GM12878 (cell line): ENCODE measurements around the gene RANBP9. TPM values are rescaled to one million over a fixed set of nuclear protein-coding genes. Genes with fewer than 3 reads are reported as not detected.

Source experiments
- ATAC-seq: fragments of 200-7000 bp; cut with Tn5 transposase; 3 replicates; pipeline ENCODE4 v1.9.1; 2020; ENCODE audit warnings: mild to moderate bottlenecking, moderate library complexity
- BruUV-seq: library from RNA; stranded (reverse); fragments of 400-500 nt; replicated peaks from 2 replicates; lab custom pipeline; 2021; lab: Mats Ljungman, UMichigan
- CTCF ChIA-PET: fragments of 300-600 bp; sonication (Branson Sonifier 250); formaldehyde crosslinking; extraction: SDS; loops from one replicate; lab custom pipeline; 2021; ENCODE audit warnings: inconsistent platforms; lab: Yijun Ruan, JAX
- POLR2A ChIA-PET: fragments of 350-600 bp; formaldehyde crosslinking; extraction: SDS; loops from one replicate; lab custom pipeline; 2021; ENCODE audit warnings: inconsistent platforms; lab: Charles Lee
- RAD21 ChIA-PET: fragments of 300-600 bp; sonication (Branson Sonifier 250); formaldehyde crosslinking; loops from one replicate; lab custom pipeline; 2023; ENCODE audit warnings: antibody characterized with exemption; ENCODE audit not compliant: unreplicated experiment; lab: Charles Lee
- SMC1A ChIA-PET: fragments of 300-600 bp; sonication (Branson Sonifier 250); formaldehyde crosslinking; loops from one replicate; lab custom pipeline; 2023; ENCODE audit not compliant: unreplicated experiment, uncharacterized antibody; lab: Charles Lee
- DNase-seq: peaks from one replicate; pipeline ENCODE4 v3.0.0-alpha.2; 2011; ENCODE audit warnings: low read depth, low spot score
- FAIRE-seq: peaks from 3 replicates; lab custom pipeline; 2011; peaks lifted over from hg19 to GRCh38; lab: Jason Lieb, UNC
- H2AFZ ChIP-seq: 2 replicates; pipeline ENCODE4 v1.6.0; 2011; ENCODE audit warnings: low read depth, low read length, control low read depth; ENCODE audit not compliant: control insufficient read depth
- H3K27ac ChIP-seq: 2 replicates; pipeline ENCODE4 v1.5.1; 2011; ENCODE audit warnings: control low read depth; ENCODE audit not compliant: control insufficient read depth, insufficient read depth
- H3K27me3 ChIP-seq, 2 experiments: replicated peaks in 1 of 2; 2 replicates each; pipeline versions ENCODE4 v1.6.0 to v1.6.1; 2011; ENCODE audit warnings: low read length in 1 of 2; ENCODE audit not compliant: control insufficient read depth in 2 of 2, insufficient read depth in 2 of 2
- H3K36me3 ChIP-seq, 2 experiments: 2 replicates each; pipeline ENCODE4 v1.5.1; 2011; ENCODE audit warnings: low read length in 1 of 2; ENCODE audit not compliant: control insufficient read depth in 2 of 2, insufficient read depth in 2 of 2
- H3K4me1 ChIP-seq: 2 replicates; pipeline ENCODE4 v1.6.1; 2011; ENCODE audit warnings: mild to moderate bottlenecking, low read length, moderate library complexity, mixed read lengths; ENCODE audit not compliant: control insufficient read depth, insufficient read depth
- H3K4me2 ChIP-seq: 2 replicates; pipeline ENCODE4 v1.6.0; 2011; ENCODE audit warnings: control low read depth; ENCODE audit not compliant: control insufficient read depth, insufficient read depth
- H3K4me3 ChIP-seq: fragments of 200-600 bp; sonication (generic); 2 replicates; pipeline ENCODE4 v1.5.1; 2016
- H3K79me2 ChIP-seq: 2 replicates; pipeline ENCODE4 v1.6.0; 2011; ENCODE audit warnings: low read length; ENCODE audit not compliant: control insufficient read depth, insufficient read depth
- H3K9ac ChIP-seq: 2 replicates; pipeline ENCODE4 v1.8.0; 2011; ENCODE audit warnings: low read length, control low read depth, mixed read lengths; ENCODE audit not compliant: control insufficient read depth, insufficient read depth
- H3K9me3 ChIP-seq: replicated peaks from 3 replicates; pipeline ENCODE4 v1.5.1; 2011; ENCODE audit warnings: mild to moderate bottlenecking, low read length; ENCODE audit not compliant: control insufficient read depth, insufficient read depth
- H4K20me1 ChIP-seq: 2 replicates; pipeline ENCODE4 v1.6.0; 2011; ENCODE audit not compliant: control insufficient read depth, insufficient read depth
- ATF7 ChIP-seq: fragments of 450-650 bp; IDR thresholded peaks from 2 replicates; pipeline ENCODE4 v1.6.1; 2016; ENCODE audit warnings: low read depth, mild to moderate bottlenecking
- CBFB ChIP-seq: IDR thresholded peaks from 2 replicates; pipeline ENCODE4 v1.6.1; 2016; ENCODE audit warnings: antibody characterized with exemption, low read depth
- ELK1 ChIP-seq: IDR thresholded peaks from 2 replicates; pipeline ENCODE4 v1.6.1; 2012; ENCODE audit warnings: low read depth, low read length, improper control_type of control experiment
- IRF4 ChIP-seq: IDR thresholded peaks from 2 replicates; pipeline ENCODE4 v1.6.1; 2011; ENCODE audit warnings: low read depth, low read length
- KLF5 ChIP-seq: fragments of 450-650 bp; IDR thresholded peaks from 2 replicates; pipeline ENCODE4 v1.6.1; 2014; ENCODE audit warnings: mild to moderate bottlenecking; ENCODE audit not compliant: partially characterized antibody
- NFIC ChIP-seq: IDR thresholded peaks from 2 replicates; pipeline ENCODE4 v1.6.1; 2012; ENCODE audit warnings: low read depth, mild to moderate bottlenecking, inconsistent platforms, low read length, moderate library complexity
- NFYB ChIP-seq: IDR thresholded peaks from 2 replicates; pipeline ENCODE4 v1.6.1; 2011; ENCODE audit warnings: low read depth, mild to moderate bottlenecking, low read length, improper control_type of control experiment, moderate library complexity; ENCODE audit not compliant: insufficient read depth
- NRF1 ChIP-seq: conservative IDR thresholded peaks from 2 replicates; pipeline ENCODE4 v1.6.1; 2011; ENCODE audit warnings: mild to moderate bottlenecking, low read depth, low read length, improper control_type of control experiment
- RBBP5 ChIP-seq: fragments of 200-600 bp; sonication (generic); conservative IDR thresholded peaks from 2 replicates; pipeline ENCODE4 v1.6.1; 2016
- SIX5 ChIP-seq: IDR thresholded peaks from 2 replicates; pipeline ENCODE4 v1.6.1; 2011; ENCODE audit warnings: mild to moderate bottlenecking, low read depth, low read length, moderate library complexity; ENCODE audit not compliant: severe bottlenecking
- ZNF592 ChIP-seq: fragments of 450-650 bp; IDR thresholded peaks from 2 replicates; pipeline ENCODE4 v1.6.1; 2017; ENCODE audit warnings: mild to moderate bottlenecking, moderate library complexity
- ZNF622 ChIP-seq: fragments of 450-650 bp; IDR thresholded peaks from 2 replicates; pipeline ENCODE4 v1.6.1; 2017; ENCODE audit warnings: mild to moderate bottlenecking, inconsistent platforms
- WGBS: methylation state at CpG from one replicate; pipeline ENCODE4 v1.1.6; 2016; ENCODE audit warnings: low lambda C conversion rate; ENCODE audit not compliant: insufficient replicate concordance, insufficient coverage; ENCODE audit errors: missing lambda C conversion rate; 5-methylcytosine and 5-hydroxymethylcytosine counted together
- in situ Hi-C: fragments of 300-500 bp; cut with MboI; formaldehyde crosslinking; loops from 9 replicates; pipeline ENCODE4 v1.14.3; 2018; ENCODE audit warnings: mixed read lengths
- intact Hi-C: fragments of 100-400 bp; cut with micrococcal nuclease; formaldehyde crosslinking; loops from one replicate; pipeline ENCODE4 v1.14.2; 2022; ENCODE audit not compliant: unreplicated experiment
- polyA plus RNA-seq, 11 experiments: library from polyadenylated mRNA; depleted of rRNA in 4 of 11; unstranded in 6 of 11; stranded (reverse) in 5 of 11; fragments of >200 nt; fragmentation: Nextera tagmentation in 4 of 11; fragmentation: Illumina TruSeq in 1 of 11; extraction: Ambion mirVana in 4 of 11; extraction: Trizol in 1 of 11; gene quantifications; 1 replicate in 1 of 11; 2 replicates in 10 of 11; pipeline versions ENCODE4 v1.2.1 to v1.2.3, GENCODE V29; 2011 to 2016; ENCODE audit warnings: inconsistent platforms in 2 of 11, missing spikeins in 2 of 11, low read depth in 1 of 11
- total RNA-seq, 4 experiments: library from RNA; depleted of rRNA in 3 of 4; stranded (reverse); fragments of >200 nt in 3 of 4; fragmentation: Illumina TruSeq in 1 of 4; extraction: Trizol in 1 of 4; gene quantifications; 2 replicates each; pipeline versions ENCODE4 v1.2.1 to v1.2.3, GENCODE V29; 2013 to 2021

Gene RANBP9
- total and polyA plus RNA-seq, 10 of the 15 experiments (the other 5 are each of a cell fraction or from before 2014, with no cell fraction given) = 3.7 to 43.1 (median 16.2) TPM

- DNase-seq (no peak), ATAC-seq (no peak), FAIRE-seq (no peak)
- no peaks in the 10 kb centered on the region for H3K27me3 ChIP-seq
- ChIA-PET CTCF (no interaction called here), RAD21 (no interaction called here), SMC1A (no interaction called here), POLR2A (no interaction called here)
- intact Hi-C loops (no loop called here), in situ Hi-C loops (no loop called here)
- TF ChIP-seq IRF4 (no peak), NFYB (no peak), ELK1 (no peak), NFIC (no peak), CBFB (no peak), RBBP5 (no peak), NRF1 (no peak), ZNF592 (no peak), KLF5 (no peak), ZNF622 (no peak), SIX5 (no peak), ATF7 (no peak)
- no peak overlapping the region for H2AFZ ChIP-seq
- no peaks in the 10 kb centered on the region for H3K36me3 ChIP-seq
- no peaks in the 10 kb centered on the region for H3K9me3 ChIP-seq
- H3K79me2 ChIP-seq = no peaks in the 10 kb centered on the region
- no peaks in the 10 kb centered on the region for H3K4me1 ChIP-seq
- H3K9ac ChIP-seq = no peak overlapping the region
- H4K20me1 ChIP-seq = no peaks in the 10 kb centered on the region
- WGBS = 95% methylated on average over 3 of the region's 3 CpGs
- BruUV-seq = no TSS peak
- H3K4me2 ChIP-seq = no peak overlapping the region
- H3K4me3 ChIP-seq = no peak overlapping the region
- H3K27ac ChIP-seq = no peak overlapping the region
Observed at GRCh38 chr6:13725052-13725451, 13.4 kb upstream of the RANBP9 start.
